K562 (cell line): ENCODE results near the gene TAT. TPM values are rescaled to one million over a fixed set of nuclear protein-coding genes. Genes with fewer than 3 reads are reported as not detected.

Source experiments
- CREM ChIP-seq: IDR thresholded peaks from 2 replicates; pipeline ENCODE4 v1.6.1; 2014; ENCODE audit warnings: antibody characterized with exemption, low read depth
- CTCF ChIP-seq, 3 experiments: IDR thresholded peaks in 2 of 3; conservative IDR thresholded peaks in 1 of 3; 2 replicates each; pipeline ENCODE4 v1.5.1; 2011 to 2012; ENCODE audit warnings: low read length in 3 of 3, mild to moderate bottlenecking in 3 of 3, control low read depth in 2 of 3, improper control_type of control experiment in 1 of 3, inconsistent platforms in 1 of 3, low read depth in 1 of 3, mixed read lengths in 1 of 3, moderate library complexity in 1 of 3; ENCODE audit not compliant: insufficient read depth in 2 of 3
- GTF2E2 ChIP-seq: fragments of 200-800 bp; sonication (Bioruptor generic); IDR thresholded peaks from 2 replicates; pipeline ENCODE4 v1.6.1; 2016; ENCODE audit warnings: missing genetic modification characterization, missing compliant biosample characterization
- HINFP ChIP-seq: fragments of 450-650 bp; conservative IDR thresholded peaks from 2 replicates; pipeline ENCODE4 v1.6.1; 2016; ENCODE audit warnings: missing genetic modification characterization, low read depth, mild to moderate bottlenecking, control low read depth, missing compliant biosample characterization
- JUND ChIP-seq, 2 experiments: IDR thresholded peaks; 2 replicates in 1 of 2; 3 replicates in 1 of 2; pipeline ENCODE4 v1.6.1; 2011; ENCODE audit warnings: borderline replicate concordance in 2 of 2, low read depth in 2 of 2, low read length in 2 of 2, improper control_type of control experiment in 1 of 2, missing biosample characterization in 1 of 2, missing genetic modification characterization in 1 of 2, missing genetic modification reagents in 1 of 2
- KLF16 ChIP-seq: IDR thresholded peaks from 2 replicates; pipeline ENCODE4 v1.6.1; 2016; ENCODE audit warnings: antibody characterized with exemption
- PBX2 ChIP-seq, 2 experiments: IDR thresholded peaks in 1 of 2; conservative IDR thresholded peaks in 1 of 2; 2 replicates each; pipeline ENCODE4 v1.6.1; 2016; ENCODE audit warnings: low read depth in 2 of 2, mild to moderate bottlenecking in 1 of 2, missing compliant biosample characterization in 1 of 2, missing genetic modification characterization in 1 of 2, moderate library complexity in 1 of 2
- PHTF2 ChIP-seq: fragments of 250-450 bp; sonication (Bioruptor Pico); IDR thresholded peaks from 2 replicates; pipeline ENCODE4 v1.5.0; 2021; ENCODE audit warnings: mild to moderate bottlenecking
- POLR2A ChIP-seq: fragments of 450-650 bp; conservative IDR thresholded peaks from 2 replicates; pipeline ENCODE4 v1.6.1; 2016
- RBM15 ChIP-seq: fragments of 200-400 bp; formaldehyde crosslinking; IDR thresholded peaks from 2 replicates; pipeline ENCODE4 v1.6.1; 2018; ENCODE audit warnings: mild to moderate bottlenecking, low read length, moderate library complexity; ENCODE audit not compliant: insufficient read depth
- SMC3 ChIP-seq: conservative IDR thresholded peaks from 2 replicates; pipeline ENCODE4 v1.6.1; 2011; ENCODE audit warnings: low read depth, low read length, improper control_type of control experiment; ENCODE audit not compliant: insufficient read depth
- ZKSCAN1 ChIP-seq: fragments of 150-350 bp; IDR thresholded peaks from 2 replicates; pipeline ENCODE4 v1.6.1; 2016; ENCODE audit warnings: low read depth, low read length
- ZNF589 ChIP-seq: fragments of 200-800 bp; sonication (Bioruptor generic); IDR thresholded peaks from 2 replicates; pipeline ENCODE4 v1.6.1; 2016; ENCODE audit warnings: low read depth, missing genetic modification characterization, missing compliant biosample characterization
- polyA plus RNA-seq, 8 experiments: library from polyadenylated mRNA; depleted of rRNA in 4 of 8; stranded (reverse) in 5 of 8; unstranded in 3 of 8; fragments of >200 nt; fragmentation: Nextera tagmentation in 2 of 8; fragmentation: Illumina TruSeq in 1 of 8; extraction: Ambion mirVana in 2 of 8; extraction: Trizol in 1 of 8; gene quantifications; 2 replicates each; pipeline versions ENCODE4 v1.2.1 to v1.2.3, GENCODE V29; 2011 to 2014; ENCODE audit warnings: inconsistent platforms in 1 of 8, missing spikeins in 1 of 8
- total RNA-seq, 7 experiments: library from RNA; depleted of rRNA in 6 of 7; stranded (reverse); fragments of >200 nt in 6 of 7; fragmentation: Illumina TruSeq in 2 of 7; extraction: Trizol in 2 of 7; gene quantifications; 2 replicates each; pipeline versions ENCODE4 v1.2.1 to v1.2.3, GENCODE V29; 2011 to 2021; ENCODE audit warnings: low replicate concordance in 1 of 7
- TF ChIP-seq, protein P1 (sequence below): sonication (generic); formaldehyde crosslinking; IDR thresholded peaks from 2 replicates; pipeline ENCODE4 v1.8.1; 2023; ENCODE audit warnings: mild to moderate bottlenecking, missing genetic modification reagents, moderate library complexity
- TF ChIP-seq, protein P2 (sequence below): conservative IDR thresholded peaks from 2 replicates; pipeline ENCODE4 v1.6.1; 2011; ENCODE audit warnings: low read depth, mild to moderate bottlenecking, low read length; ENCODE audit not compliant: control insufficient read depth

TAT gene
- total and polyA plus RNA-seq, 9 of the 15 experiments (the other 6 are each of a cell fraction or from before 2014, with no cell fraction given), result 0.04 to 0.24 (median 0.04) TPM; not detected in 6

DNA sequence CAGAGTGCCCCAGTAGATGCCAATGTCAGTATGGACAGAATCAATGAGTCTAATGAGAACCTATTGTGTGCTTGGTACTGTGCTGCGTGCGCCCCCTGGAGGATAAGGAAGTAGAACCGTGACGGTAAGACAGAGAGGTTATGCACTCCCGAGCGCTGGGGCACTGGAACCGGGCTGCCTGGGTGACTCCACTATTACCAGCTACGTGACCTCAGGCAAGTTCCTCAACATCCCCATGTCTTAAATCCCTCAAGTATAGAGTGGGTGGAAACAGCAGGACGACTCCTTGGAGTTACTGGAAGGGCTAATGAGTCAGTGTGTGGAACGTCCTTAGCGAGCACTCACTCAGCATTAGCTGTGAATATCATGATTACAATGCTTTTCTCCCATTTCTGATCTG, 34.5 kb downstream of the TAT start (continued):
- TF ChIP-seq PBX2 (CRISPR knock-in tag; IDR thresholded peaks at IDR 0.05; ENCODE audit: low read depth) (no peak), PBX2 (tag; conservative IDR thresholded peaks at IDR 0.05; ENCODE audit: low read depth) (no peak), JUND (IDR thresholded peaks at IDR 0.05; ENCODE audit: borderline replicate concordance, low read depth, low read length) (no peak), JUND (tag; IDR thresholded peaks at IDR 0.05; ENCODE audit: borderline replicate concordance, low read depth, low read length) (peak; percentile 13; the same call in 1 of the 3 replicates), POLR2A (no peak), SMC3 (0 out of 2 replicates have a peak, but pooled peaks have one; percentile 30), ZNF589 (CRISPR knock-in tag) (no peak), ZKSCAN1 (0 out of 2 replicates have a peak, but pooled peaks have one; percentile 44), GTF2E2 (tag) (no peak), CREM (peak; percentile 41; the same call in 1 of the 2 replicates), KLF16 (peak; percentile 28; the same call in 1 of the 2 replicates), PHTF2 (CRISPR knock-in tag) (no peak), CTCF (IDR thresholded peaks at IDR 0.05 in 2 of 3, conservative IDR thresholded peaks at IDR 0.05 in 1 of 3; ENCODE audit: insufficient read depth in 2 of 3, low read depth in 1 of 3, low read length in 3 of 3) (peak; percentile 65 to 81 (median 71)), RBM15 (no peak), HINFP (tag) (no peak)
- TF ChIP-seq, protein P1, sequence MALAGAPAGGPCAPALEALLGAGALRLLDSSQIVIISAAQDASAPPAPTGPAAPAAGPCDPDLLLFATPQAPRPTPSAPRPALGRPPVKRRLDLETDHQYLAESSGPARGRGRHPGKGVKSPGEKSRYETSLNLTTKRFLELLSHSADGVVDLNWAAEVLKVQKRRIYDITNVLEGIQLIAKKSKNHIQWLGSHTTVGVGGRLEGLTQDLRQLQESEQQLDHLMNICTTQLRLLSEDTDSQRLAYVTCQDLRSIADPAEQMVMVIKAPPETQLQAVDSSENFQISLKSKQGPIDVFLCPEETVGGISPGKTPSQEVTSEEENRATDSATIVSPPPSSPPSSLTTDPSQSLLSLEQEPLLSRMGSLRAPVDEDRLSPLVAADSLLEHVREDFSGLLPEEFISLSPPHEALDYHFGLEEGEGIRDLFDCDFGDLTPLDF, result no peak
- TF ChIP-seq, protein P2, sequence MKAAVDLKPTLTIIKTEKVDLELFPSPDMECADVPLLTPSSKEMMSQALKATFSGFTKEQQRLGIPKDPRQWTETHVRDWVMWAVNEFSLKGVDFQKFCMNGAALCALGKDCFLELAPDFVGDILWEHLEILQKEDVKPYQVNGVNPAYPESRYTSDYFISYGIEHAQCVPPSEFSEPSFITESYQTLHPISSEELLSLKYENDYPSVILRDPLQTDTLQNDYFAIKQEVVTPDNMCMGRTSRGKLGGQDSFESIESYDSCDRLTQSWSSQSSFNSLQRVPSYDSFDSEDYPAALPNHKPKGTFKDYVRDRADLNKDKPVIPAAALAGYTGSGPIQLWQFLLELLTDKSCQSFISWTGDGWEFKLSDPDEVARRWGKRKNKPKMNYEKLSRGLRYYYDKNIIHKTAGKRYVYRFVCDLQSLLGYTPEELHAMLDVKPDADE, result no peak
- TF ChIP-seq, all 486 proteins: peak for 8
